Activated naive CD4-positive, alpha-beta T cell (primary cell): ENCODE results near the gene HDAC9.
"Not testable (repeated sequence)": the region's sequence is repeated elsewhere in the genome, so short reads cannot be mapped to it uniquely, and the experiment has no call there.

Experiments
- DNase-seq, 4 experiments: peaks; one replicate each; lab custom pipeline; 2025; lab: John Stamatoyannopoulos, UW

The HDAC9 gene

DNA sequence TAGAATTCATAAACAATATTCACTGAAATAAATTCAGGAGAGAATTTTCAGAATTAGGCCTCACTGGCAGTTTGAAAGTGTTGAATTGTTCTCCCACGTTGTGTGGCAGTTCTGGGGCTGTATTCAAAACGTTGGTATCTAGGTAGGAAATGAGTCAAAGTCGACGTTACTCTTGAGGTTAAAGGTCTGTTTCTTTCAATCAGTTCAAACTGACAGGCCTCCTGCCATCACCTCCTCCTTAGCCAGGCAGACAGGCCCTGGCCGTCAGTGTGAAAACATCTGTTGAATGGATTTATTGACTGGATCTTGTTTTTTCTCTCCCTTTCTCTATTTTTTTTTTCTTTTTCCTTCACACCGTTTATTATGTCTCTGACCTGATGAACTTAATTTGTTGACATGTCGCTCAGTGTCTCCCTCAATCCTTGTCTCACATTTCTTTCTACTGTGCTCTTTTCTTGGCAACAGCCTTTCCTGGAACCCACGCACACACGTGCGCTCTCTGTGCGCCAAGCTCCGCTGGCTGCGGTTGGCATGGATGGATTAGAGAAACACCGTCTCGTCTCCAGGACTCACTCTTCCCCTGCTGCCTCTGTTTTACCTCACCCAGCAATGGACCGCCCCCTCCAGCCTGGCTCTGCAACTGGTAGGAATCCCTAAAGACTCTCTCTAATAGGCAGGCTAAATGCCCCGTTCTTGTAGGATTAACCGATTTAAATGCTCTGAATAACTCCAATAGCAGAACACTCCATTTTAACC, 231.7 kb downstream of the HDAC9 start:
- DNase-seq: no peak

DNA sequence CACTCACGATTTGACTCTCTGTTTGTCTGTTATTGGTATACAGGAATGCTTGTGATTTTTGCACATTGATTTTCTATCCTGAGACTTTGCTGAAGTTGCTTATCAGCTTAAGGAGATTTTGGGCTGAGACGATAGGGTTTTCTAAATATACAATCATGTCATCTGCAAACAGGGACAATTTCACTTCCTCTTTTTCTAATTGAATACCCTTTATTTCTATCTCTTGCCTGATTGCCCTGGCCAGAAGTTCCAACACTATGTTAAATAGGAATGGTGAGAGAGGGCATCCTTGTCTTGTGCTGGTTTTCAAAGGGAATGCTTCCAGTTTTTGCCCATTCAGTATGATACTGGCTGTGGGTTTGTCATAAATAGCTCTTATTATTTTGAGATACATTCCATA, 240.5 kb downstream of the HDAC9 start:
- DNase-seq: not testable (repeated sequence)

DNA sequence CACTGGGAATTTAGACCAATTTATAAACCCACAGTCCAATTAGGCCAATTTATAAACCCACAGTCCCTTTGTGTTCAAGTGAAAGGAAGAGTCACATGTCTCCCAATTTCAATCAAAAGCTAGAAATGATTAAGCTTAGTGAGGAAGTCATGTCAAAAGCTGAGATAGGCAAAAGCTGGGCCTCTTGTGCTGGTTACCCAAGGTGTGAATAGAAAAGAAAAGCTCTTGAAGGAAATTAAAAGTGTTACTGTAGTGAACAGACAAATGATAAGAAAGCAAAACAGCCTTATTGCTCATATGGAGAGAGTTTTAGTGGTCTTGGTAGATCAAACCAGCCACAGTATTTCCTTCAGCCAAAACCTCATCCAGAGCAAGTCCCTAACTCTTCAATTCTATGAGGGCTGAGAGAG, 245.0 kb downstream of the HDAC9 start:
- DNase-seq: no peak

DNA sequence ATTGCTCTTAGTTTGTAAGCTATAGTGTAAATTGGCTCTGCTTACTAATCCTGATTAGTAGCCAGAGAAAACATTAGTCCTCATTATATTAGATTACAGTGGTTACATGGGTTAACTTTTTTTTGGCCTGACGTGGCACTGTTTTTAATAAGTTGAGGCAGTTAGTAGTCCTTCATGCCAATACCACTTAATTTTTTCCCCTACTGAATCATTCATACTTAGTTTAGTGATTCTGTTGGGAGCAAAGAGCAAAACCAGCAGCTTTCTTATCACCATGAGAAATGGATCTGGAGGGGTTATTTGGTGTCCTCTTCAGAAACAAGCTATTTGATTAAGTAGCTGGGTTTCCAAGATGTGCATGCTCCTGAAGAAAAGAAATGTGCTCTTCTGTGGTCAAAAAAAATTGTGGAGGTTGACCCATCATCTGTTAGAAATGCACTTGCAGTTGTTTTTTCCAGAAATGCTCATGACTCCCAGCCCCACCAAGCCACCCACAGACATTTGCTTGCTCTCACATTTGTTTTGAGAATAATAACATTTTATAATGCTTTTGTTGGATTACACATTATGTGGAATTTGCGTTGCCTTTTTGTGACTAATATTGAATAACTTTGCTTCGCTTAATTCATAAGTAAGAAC, 258.5 kb downstream of the HDAC9 start:
- no peak for DNase-seq

DNA sequence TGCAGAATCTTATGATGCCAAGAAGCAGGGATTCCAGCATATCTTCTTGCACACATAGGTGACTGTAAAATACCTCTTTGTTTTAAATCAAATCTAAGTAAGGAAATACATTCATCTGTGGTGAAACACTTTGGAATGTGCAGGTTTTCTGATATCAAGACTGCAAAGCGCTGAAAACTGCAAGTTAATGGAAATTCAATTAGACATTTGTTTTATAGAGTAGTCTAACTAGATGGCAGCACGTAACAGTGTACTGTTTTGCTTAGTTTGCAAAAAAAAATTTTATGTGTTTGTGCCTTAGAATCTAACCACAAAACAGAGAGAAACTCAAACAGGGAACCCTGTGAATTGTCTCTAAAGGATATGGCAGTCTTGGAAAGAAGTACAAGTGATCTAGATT, 259.2 kb downstream of the HDAC9 start:
- DNase-seq: no peak

DNA sequence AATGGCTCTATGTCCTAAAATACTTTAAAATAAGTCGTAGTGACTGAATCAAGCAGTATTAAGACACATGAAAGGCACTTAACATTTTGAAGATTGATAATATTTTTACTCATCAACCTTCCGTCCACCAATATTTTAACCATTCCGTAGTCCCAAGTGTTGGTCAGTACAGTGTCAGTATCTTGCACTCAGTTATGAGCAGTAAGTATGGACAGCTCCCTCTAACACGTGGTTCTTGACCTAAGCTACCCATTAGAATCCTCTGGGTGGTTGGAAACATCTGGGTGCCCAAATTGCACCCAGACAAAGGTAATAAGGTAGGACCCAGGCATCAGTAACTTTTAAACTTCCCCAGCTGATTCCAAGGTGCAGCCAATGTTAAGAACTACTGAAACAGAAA, 260.2 kb downstream of the HDAC9 start:
- no peak for DNase-seq

DNA sequence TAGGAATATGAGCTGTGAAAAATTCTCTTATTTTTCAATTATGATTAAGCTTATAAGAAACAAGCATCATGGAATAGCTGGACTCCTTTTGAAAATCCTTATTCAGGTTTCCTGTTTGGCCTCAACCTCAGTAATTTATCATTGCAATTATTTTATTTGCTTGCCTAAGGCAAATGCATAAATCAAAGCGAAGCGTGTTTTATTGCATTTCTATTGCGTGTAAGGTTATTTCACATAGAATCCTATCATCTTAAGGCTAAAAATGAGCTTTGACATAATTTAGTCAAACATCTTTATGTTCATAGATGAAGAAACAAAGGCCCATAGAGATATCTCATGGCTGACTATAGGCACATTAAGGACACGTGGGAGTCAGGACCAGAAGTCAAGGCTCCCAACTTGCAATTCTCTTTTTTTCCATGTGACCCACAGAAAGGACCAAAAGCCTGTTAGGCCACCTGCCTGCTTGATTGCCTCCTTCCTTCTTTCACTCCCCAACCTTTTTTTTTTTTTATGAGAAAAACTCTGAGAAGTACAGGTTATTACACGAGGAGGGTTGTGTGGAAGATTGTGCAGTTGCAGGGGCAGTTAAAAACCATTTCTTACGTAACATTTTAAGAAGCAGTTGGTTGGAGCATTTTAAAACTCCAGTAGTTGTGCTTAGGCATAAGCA, 261.0 kb downstream of the HDAC9 start:
- no peak for DNase-seq

DNA sequence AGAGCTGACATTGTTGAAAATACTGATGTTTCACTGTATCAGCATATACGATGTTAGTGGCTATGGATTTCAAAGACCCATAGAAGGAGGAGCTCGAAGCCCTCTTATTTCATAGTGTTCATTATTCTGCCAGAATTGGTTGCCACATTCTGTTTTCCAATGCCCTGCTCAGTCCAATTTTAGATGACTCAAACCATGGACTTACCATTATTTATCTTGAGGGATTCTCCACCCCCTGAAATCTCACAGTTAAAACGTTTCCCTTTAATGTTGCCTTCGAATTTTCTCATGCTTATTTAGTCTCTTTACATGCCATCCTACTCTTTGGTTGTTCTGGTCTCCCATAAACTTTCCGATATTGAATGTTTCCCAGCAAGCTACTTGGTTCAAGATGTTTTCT, 264.5 kb downstream of the HDAC9 start:
- no peak for DNase-seq

DNA sequence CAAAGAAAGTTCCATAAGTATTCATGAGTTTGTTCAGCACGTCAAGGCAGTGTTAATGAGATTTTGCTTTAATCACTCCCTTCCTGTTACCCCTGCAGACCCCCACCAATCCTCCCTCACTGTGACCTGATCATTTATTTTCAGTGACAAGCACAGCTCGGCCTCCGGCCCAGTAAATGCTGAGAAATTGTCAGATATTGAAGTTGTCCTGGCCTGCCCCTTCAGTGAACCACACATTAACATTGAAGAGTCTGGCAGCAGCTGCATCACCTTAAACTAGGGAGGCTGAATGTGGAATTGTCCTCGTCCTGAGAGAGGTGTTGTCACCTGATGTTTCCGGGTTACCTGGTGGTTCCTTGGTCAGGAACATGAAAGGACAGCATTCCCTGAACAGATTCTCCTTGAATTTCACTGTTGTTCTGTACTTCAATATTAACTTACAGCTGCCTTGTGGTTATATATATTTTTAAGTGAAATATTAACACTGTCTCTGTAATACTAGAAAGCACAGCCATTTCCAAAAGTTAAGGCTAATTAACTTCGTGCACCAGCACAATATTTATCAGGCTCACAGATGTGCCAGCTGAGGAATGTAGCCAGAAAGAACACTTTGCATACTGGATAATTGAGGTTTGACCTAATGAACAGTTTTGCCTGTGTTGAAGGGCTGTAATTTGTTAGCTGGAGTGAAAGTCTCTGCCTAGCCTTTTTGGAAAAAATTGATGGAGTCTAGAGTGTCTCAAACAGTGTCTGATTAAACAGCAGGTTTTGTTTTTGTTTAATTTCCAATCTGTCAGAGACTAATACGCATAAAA, 265.3 kb downstream of the HDAC9 start:
- DNase-seq: no peak

DNA sequence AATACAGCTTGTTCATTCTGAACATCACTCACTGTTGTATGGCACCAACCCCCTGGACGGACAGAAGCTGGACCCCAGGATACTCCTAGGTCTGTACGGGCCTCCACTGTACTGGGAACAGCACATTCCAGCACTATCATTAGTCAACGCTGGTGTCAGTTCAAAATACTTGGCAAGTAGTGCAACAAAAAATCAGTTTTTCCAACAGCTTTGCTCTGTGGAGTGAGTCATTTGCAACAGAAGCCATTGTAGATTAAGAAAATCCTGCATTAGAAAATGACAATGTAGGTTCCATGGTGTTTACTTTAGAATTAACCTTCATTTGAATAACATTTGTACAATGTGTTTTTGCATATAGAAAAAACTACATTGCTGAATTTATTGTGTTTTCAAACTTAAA, 266.6 kb downstream of the HDAC9 start:
- DNase-seq: no peak

DNA sequence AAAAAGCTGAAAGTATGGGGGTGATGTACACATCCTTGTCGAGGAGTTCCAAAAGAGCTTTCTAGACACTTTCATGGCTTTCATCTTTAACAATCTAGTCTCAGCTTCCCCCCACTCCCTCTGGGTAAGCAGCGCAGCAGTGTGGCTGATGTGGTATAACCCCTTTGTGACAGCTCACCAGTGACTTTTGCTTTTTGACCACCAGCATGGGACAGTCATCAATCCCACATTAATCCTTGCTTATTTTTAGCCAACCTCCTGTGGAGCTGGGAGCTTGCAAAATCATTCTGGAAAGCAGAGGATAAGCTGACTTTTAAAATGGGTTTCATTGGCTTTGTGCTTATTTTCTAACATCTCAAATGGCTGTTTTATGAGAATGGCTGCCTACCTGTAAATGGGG, 272.7 kb downstream of the HDAC9 start:
- DNase-seq: no peak

DNA sequence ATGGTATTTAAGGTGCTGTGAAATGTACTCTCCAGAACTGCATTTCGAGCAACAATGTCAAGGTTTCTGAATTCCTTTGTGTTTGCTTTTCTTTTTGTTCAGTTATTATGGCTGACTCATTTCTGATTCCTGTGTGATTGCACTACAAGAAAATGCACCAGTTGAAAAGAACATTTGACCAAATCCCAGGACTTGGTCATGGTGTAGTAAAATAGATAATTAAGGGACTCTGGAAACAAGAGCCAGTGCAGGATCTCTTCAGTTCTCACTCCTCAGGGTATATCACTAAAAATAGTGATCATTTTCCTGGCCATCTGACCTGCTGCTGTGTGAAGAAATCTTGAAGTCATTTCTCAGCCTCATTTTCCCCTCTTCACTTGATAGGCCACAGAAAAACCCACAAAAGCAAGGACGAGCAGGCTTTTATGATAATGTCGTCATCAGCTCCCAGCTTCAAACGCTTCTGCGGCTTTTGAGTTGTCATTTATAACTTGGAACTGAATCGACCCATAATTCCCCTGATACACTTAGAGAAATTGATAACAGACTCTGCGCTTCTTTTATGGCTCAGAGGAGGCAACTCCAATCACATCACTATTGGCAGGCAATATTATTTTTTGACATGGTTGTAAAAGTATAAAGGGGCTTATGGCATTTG, 274.7 kb downstream of the HDAC9 start:
- no peak for DNase-seq

DNA sequence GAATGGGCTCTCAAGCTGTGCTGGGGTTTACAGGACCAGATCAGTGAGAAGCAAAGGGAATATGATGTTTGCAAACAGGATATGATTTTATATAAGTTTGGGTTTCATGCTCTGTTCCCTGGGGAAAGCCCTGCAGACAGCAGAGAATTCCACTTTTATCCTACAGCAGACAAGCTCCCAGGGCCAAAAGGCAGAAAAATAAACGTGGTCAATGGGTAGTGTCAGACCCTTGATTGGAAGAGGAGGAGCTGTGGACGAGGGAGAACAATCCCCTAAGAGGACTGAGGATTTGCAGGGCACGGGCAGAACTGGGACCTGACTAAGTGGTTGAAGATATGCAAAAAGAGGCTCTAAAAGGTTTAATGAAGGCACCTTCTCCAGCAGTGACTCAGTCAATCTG, 275.3 kb downstream of the HDAC9 start:
- DNase-seq: no peak

DNA sequence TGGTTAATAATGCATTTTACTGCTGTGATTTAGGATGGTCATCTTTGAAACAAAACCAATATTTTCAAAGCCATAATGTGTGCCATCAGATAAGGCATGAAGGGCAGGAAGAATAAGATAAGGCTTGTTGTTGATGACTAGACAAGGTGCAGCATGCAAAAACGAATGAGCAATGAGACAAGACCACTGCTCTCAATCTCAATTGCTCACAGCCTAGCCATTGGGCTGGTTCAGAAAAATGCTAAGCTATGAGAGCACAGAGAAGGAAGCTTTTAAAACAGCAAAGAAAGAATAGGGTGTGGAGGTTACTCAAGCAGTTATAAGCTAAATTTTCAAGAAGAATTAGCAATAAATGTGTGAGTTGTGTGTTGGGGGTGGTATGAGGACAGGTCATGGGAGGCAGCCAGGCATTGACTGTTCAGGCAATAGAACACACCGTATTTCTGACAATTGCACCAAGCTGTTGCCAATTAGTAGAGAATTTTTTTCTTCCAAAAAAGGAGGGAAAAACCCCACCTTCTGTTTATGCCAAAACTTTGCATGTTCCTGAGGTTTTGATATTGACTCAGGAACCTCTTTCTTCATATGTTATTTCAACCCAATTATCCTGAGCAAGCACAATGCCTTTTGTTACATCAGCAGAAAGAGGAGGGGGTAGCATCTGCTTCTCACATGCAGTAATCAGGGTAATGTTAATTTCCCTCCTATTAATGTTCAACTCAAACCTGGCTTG, 276.5 kb downstream of the HDAC9 start:
- DNase-seq: no peak

DNA sequence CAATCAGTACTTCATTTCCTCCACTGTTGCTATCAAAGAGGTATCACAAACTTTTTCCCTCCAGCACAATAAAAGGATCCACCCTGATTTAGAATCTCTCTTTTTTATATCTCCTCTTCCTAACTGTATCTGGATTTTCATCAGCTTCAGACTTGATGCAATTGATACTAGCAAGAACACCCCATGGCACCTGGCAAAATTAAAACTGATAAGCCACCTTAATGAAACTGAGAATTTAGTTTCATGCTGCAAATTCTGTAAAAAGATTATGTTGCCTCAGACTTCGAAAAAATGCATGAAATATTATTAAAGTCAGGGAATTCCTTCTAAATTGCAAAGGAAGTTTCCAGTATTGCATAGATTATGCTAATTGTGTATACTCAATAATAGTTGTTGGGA, 277.0 kb downstream of the HDAC9 start:
- no peak for DNase-seq

DNA sequence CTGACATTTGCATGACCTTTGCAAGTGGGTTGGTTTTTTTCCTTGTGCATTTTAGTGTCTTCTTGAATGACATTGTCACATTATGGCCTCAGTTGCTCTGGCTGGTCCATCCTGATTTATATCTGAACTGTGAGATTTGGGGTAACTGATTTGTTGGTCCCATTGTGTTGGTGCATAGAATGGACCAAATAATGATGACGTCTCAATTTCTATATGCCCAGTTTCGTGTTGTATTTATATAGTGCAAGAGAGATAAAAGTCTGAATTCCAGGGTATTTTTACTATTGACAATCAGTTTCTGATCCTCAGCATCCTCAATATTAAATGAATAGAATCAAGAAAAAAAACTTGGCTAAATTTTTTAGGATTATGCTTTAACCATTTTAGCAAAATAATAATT, 281.8 kb downstream of the HDAC9 start:
- DNase-seq: no peak

DNA sequence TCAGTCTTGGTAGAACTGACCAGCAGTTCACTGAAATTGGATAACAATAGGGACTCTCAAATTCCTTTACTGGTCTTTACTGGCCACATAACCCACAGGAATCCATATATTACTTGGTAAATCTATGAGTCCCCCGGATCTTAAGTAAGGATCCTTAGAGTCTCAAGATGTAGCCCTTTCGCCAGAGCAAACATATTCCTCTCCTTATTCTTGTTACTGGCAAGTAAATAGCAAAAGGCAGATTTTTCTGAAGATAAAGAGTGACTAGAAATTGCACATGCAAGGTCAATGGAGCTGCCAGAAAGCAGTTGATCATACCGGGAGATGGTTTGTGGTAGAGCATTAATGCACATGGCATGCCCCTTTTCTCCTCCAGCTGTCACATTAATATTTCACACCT, 283.0 kb downstream of the HDAC9 start:
- no peak for DNase-seq

DNA sequence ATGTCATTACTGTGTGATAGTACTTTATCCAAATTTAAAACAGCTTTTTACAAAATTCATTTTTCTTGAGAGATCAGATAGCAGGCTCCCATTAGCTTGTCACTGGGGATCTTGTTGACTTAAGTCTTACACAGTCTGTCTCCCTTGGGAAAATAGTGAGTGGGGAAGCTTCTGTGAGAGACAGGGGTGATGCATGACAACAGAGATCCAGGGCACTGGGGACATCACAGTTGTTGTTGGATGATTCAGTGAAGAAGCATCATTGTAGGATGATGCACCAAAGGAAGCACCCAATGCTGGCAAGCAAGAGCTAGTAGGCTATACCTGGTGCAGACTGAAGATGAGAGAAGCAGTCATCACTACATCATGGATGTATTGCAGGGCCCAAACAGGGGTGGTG, 284.7 kb downstream of the HDAC9 start:
- no peak for DNase-seq

DNA sequence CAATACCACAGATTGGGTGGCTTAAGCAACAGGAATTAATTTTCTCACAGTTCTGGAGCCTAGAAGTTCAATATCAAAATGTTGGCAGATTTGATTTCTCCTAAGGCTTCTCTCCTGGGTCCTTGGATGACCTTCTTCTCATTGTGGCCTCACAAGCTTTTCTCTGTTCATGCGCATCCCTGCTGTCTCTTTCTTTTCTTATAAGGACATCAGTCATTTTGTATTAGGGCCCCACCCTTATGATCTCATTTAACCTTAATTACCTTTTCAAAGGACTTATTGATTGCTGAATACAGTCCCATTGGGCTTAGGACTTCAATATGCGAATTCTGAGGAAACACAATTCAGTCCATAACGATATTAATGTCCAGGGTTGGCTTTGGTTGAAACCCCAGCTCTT, 285.4 kb downstream of the HDAC9 start:
- DNase-seq: no peak

DNA sequence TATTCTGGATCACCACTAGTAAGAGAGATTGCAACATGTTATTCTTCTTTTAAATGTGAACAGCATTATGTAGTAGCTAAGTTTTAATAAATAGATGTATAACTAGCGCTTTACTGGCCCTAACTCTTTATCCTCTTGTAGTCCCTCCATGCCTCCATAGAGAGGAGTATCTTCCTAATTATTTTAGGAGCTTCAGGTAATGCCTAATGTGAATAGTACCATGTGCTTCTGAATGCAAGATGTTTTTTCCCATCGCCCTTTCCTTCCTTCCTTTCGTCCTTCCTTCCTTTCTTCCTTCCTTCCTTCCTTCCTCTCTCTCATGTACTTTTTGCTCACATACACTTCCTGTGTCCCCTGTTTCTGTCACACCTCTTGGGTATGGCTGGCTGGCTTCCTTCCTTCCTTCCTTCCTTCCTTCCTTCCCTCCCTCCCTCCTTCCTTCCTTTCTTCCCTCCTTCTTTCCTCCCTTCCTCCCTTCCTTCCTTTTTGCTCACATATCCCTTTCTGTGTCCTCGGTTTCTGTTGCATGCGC, 290.7 kb downstream of the HDAC9 start:
- no peak for DNase-seq

DNA sequence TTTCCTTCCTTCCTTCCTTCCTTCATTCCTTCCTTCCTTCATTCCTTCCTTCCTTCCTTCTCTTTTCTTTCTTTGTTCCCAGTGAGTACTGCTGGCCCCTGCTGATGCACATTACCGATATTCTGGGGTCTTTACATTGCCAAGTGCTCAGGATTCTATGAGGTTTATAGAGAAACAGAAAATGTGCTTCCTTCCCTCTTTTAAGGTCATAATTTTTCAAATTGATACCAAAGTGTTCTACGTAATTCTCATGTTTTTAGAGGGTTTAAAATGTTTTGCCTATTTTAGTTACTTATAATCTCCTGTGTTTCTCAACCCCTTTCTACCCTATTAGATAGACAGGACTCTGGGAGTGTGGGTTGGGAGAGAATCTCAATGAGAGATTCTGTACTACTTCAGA, 291.2 kb downstream of the HDAC9 start:
- DNase-seq: no peak
